Choroid plexus epithelial cell (primary cell): ENCODE data around the gene GNAZ.

Source experiments
- DNase-seq: peaks from one replicate; pipeline ENCODE4 v3.0.0-alpha.2; 2010; ENCODE audit warnings: low read depth
- H3K4me3 ChIP-seq: 2 replicates; pipeline ENCODE4 v1.5.1; 2011; ENCODE audit warnings: low read depth, mild to moderate bottlenecking, control low read depth, low read length, moderate library complexity
- TF ChIP-seq, protein P1 (sequence below): conservative IDR thresholded peaks from 2 replicates; pipeline ENCODE4 v1.5.1; 2011; ENCODE audit warnings: low read depth, mild to moderate bottlenecking, control low read depth, inconsistent platforms, low read length, moderate library complexity

Gene GNAZ

DNA sequence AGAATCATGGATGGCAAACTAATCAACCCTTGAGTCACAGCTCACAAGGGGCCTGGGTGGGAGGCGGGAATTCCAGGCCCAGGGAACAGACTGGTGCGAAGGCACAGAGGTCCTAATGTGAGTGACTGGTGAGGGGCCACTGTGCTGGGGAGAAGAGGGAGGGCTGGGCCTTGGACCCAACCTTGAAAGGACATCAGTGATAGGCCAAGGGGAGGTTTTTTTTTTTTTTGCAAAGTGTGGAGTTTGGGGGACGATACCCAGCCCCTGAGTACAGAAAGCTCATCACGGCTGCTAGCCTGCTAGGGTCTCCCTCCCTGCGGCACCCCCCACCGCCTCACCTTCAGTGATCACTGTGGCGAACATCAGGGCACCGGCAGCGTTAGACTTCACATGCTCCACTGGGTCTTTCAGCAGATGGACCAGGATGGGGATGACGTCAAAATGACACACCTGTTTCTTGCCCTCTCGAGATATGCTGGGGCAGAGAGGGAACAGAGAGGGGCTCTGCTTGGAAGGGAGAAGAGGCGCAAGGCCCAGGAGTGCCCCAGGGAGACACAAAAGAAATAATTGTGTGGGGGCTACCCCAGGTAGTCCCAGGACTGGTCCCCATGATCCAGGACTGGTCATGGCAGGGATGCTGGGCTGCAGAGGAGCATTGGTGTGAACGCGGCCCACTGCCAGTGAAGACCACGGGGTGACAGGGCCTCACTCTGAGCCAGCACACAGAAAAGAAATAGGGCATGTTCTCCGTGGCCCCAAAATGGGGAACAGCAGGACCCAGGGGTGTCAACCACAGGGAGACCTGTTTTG is 8.6 kb upstream of the GNAZ start:
- TF ChIP-seq, protein P1, sequence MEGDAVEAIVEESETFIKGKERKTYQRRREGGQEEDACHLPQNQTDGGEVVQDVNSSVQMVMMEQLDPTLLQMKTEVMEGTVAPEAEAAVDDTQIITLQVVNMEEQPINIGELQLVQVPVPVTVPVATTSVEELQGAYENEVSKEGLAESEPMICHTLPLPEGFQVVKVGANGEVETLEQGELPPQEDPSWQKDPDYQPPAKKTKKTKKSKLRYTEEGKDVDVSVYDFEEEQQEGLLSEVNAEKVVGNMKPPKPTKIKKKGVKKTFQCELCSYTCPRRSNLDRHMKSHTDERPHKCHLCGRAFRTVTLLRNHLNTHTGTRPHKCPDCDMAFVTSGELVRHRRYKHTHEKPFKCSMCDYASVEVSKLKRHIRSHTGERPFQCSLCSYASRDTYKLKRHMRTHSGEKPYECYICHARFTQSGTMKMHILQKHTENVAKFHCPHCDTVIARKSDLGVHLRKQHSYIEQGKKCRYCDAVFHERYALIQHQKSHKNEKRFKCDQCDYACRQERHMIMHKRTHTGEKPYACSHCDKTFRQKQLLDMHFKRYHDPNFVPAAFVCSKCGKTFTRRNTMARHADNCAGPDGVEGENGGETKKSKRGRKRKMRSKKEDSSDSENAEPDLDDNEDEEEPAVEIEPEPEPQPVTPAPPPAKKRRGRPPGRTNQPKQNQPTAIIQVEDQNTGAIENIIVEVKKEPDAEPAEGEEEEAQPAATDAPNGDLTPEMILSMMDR, result no peak
- H3K4me3 ChIP-seq, result no peak overlapping the region
- no peak for DNase-seq

DNA sequence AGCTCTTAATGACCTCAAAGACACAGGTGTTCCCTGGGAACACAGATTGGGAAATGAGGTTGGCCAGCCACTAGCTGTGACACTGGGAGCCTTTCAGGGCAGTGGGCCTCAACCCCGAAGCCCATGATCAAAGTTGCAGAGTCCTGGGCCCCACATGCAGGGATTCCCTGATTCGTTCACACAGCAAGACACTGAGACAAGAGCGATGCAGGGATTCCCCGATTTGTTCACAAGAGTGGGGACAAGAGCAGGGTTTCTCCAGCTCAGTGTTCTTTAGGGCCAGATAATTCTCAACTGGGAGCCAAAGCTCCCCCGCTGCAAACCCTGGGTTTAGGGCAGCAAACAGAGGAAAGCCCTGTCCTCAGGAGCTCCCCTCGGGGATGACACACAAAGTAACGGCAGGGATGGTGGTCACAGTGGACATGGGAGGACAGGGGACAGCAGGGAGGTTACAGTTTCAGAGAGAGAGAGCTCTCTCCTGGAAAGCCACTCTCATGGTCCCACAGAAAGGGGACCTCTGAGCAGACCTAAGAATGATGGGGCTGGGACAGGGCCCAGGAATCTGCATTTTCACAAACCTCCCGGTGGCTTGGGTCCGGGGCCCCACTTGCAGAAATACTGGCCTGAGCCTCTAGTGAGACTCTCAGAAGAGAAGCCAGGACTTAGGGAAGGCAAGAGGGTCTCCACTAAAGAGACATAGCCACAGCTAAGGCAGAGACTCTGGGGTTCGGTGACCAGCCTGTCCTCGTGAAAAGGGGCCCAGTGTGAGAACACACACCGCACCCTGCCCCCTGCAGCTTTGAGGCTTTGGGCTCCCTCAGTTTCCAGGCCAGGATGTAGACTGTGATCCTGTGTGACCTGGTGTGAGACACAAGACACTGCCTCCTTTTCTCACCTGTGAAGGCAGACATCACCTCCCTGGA is 7.4 kb upstream of the GNAZ start:
- TF ChIP-seq, protein P1, result no peak
- no peak overlapping the region for H3K4me3 ChIP-seq
- no peak for DNase-seq

DNA sequence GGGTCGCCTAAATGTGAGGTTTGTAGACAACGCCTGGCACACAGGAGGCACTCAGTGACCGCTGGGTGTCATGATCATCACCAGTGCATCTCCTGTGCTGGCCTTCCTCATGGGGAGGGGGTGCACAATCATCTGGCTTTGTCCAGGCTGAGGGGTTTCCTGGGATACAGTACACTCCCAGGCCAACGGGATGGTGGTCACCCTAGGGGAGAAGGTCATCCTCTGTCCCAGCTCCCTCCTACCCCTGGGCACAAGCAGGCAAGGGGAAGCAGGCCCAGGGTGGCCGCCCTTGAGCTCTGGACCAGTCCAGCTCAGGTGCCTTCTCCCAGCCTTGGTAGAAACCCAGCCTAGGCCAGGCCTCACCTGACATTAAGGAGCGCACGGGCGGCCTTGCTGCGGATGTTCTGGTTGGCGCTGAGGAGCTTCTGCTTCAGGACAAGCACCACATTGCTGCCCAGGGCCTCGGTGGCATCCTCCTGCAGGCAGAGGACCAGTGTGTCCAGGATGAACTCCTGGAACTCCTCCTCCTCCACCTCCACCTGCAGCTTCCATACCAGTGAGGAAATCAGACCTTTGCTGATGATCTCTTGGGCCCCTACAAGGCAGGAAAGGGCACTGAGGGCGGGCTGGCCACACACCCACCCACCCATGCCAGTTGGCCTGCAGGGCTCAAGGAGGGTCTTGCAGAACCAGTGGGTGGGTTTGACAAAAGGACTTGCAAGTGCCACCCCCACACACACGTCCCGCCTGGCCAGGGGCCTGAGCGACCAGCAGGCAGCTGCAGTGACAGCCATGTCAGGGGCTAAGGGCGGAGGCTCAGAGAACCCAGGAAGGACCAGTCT is 6.6 kb upstream of the GNAZ start:
- no peak overlapping the region for H3K4me3 ChIP-seq
- DNase-seq, result no peak
- TF ChIP-seq, protein P1, result no peak

DNA sequence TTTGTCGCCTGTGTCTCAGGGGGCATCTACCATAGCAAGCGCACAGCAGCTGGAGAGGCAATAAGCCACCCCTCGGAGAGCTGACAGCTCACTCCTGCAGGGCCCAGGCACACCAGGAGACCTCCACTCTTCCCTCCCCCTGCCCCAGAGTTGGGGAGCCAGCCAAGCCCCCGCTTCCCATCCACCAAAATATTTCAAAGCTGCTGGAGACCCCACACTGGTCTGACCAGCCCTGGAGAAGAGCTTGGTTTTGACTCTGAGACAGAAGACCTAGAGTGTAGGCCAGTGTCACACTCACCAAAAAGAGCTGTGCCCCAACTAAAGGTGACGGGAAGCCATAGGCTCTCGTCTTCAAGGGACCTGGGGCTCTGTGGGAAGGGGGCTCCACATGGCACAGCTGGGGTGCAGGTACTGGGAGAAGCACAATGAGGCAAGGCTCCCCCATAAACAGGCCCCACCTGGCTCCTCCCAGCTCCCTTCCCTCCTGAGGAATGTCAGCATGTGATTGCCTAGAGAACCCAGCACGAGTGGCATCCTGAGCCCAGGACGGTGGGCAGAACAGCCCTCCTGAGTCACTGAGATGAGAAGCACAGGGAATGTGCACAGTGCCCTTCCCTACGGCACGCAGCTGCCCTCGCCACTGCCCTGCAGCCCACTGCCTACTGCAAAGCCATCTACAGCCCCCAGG is 5.8 kb upstream of the GNAZ start:
- DNase-seq, result no peak
- TF ChIP-seq, protein P1, result no peak
- no peak overlapping the region for H3K4me3 ChIP-seq

DNA sequence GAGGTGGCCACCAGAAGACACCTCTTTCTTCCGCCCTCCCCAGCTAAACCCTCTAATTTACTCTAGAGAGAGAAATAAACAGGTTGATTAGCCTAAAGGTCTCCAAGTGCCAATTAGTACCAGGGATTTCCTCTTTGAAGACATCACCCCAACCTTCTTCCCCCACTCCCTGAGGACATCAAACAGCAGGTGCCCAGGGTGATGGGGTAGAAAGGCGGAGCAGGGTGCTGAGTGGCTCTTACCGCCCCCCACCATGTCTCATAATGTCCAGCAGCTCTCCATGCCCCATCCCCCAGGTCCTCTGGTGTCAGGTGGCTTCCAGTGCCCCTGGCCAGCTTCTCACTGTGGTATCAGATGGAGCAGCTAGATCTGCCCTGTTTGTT is 5.3 kb upstream of the GNAZ start:
- DNase-seq, result no peak
- TF ChIP-seq, protein P1, result no peak
- H3K4me3 ChIP-seq, result no peak overlapping the region

DNA sequence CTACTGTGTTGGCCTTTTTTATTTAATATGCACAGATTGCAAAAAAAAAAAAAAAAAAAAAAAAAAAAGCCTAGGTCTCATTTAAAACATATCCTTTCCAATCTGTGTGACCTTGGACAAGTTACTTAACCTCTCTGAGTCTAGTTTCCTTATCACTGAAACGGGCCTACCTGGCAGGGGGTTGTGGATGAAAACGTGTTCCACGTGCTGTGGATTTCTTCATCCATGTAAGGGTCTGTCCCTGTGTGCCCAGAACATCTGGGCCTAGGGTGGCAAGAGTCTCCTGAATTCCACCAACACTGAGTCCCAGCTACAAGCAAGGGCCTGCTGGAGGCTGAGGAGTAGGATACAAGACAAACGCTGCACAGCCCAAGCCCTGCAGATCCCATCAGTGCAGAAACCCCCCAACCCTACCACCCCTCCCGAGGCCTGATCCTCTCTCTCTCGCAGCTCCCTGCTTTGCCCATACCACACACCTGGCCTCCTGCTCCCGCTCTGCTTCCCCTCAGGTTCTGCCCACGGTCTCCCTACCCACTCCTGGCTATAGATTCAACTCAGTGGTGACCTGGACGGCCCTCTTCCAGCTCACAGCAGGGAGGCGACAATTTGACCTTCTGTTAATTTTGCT is 4.7 kb upstream of the GNAZ start:
- no peak for DNase-seq
- TF ChIP-seq, protein P1, result no peak
- no peak overlapping the region for H3K4me3 ChIP-seq
